PC-3 (cell line): ENCODE measurements around the gene CPN2. TPM values are rescaled to one million over a fixed set of nuclear protein-coding genes. Genes with fewer than 3 reads are reported as not detected.

Source experiments
- ATAC-seq: fragments of 200-7000 bp; cut with Tn5 transposase; 2 replicates; pipeline ENCODE4 v1.9.1; 2020; ENCODE audit warnings: mild to moderate bottlenecking, moderate library complexity
- BruUV-seq: library from RNA; stranded (reverse); fragments of 400-500 nt; replicated peaks from 2 replicates; lab custom pipeline; 2021; lab: Mats Ljungman, UMichigan
- CTCF ChIA-PET: fragments of 300-600 bp; sonication (Branson Sonifier 250); formaldehyde crosslinking; loops from one replicate; lab custom pipeline; 2022; ENCODE audit warnings: antibody characterized with exemption; lab: Charles Lee
- POLR2A ChIA-PET: fragments of 300-600 bp; sonication (Branson Sonifier 250); formaldehyde crosslinking; loops from one replicate; lab custom pipeline; 2022; ENCODE audit warnings: antibody characterized with exemption; ENCODE audit not compliant: unreplicated experiment; lab: Charles Lee
- DNase-seq: peaks from one replicate; pipeline ENCODE4 v3.0.0-alpha.2; 2015
- H2AFZ ChIP-seq: fragments of 300-600 bp; sonication (generic); 2 replicates; pipeline ENCODE4 v1.6.0; 2016; ENCODE audit warnings: antibody characterized with exemption, low read length
- H3F3A ChIP-seq: fragments of 300-600 bp; sonication (generic); one replicate; pipeline ENCODE4 v1.6.0; 2017; ENCODE audit warnings: antibody characterized with exemption, low read length, control low read depth, mild to moderate bottlenecking; ENCODE audit not compliant: unreplicated experiment
- H3K27ac ChIP-seq: fragments of 300-600 bp; sonication (generic); 2 replicates; pipeline ENCODE4 v1.5.1; 2016; ENCODE audit warnings: mild to moderate bottlenecking, low read length
- H3K27me3 ChIP-seq: fragments of 300-600 bp; sonication (generic); 2 replicates; pipeline ENCODE4 v1.6.1; 2016; ENCODE audit warnings: low read length, mixed read lengths
- H3K36me3 ChIP-seq: fragments of 300-600 bp; sonication (generic); 2 replicates; pipeline ENCODE4 v1.6.1; 2016; ENCODE audit warnings: low read depth, mixed run types, low read length, mixed read lengths
- H3K4me1 ChIP-seq: fragments of 300-600 bp; sonication (generic); 2 replicates; pipeline ENCODE4 v1.5.1; 2016; ENCODE audit warnings: low read length; ENCODE audit not compliant: insufficient read depth
- H3K4me2 ChIP-seq: fragments of 300-600 bp; sonication (generic); 2 replicates; pipeline ENCODE4 v1.6.0; 2016; ENCODE audit warnings: low read length
- H3K4me3 ChIP-seq: fragments of 300-600 bp; sonication (generic); 2 replicates; pipeline ENCODE4 v1.5.1; 2016; ENCODE audit warnings: mild to moderate bottlenecking, low read length, mixed read lengths
- H3K79me2 ChIP-seq: fragments of 300-600 bp; sonication (generic); 2 replicates; pipeline ENCODE4 v1.6.1; 2017; ENCODE audit warnings: low read length, mixed read lengths
- H3K9ac ChIP-seq: fragments of 300-600 bp; sonication (generic); 2 replicates; pipeline ENCODE4 v1.6.0; 2016; ENCODE audit warnings: mild to moderate bottlenecking, low read length
- H3K9me2 ChIP-seq: fragments of 300-600 bp; sonication (generic); replicated peaks from 2 replicates; pipeline ENCODE4 v1.6.1; 2016; ENCODE audit warnings: mixed run types, low read length, mixed read lengths
- H3K9me3 ChIP-seq: fragments of 300-600 bp; sonication (generic); 2 replicates; pipeline ENCODE4 v1.6.1; 2016; ENCODE audit warnings: low read length, mixed read lengths
- H4K20me1 ChIP-seq: fragments of 300-600 bp; sonication (generic); 2 replicates; pipeline ENCODE4 v1.6.1; 2016; ENCODE audit warnings: low read length, mixed read lengths
- CTCF ChIP-seq: fragments of 300-600 bp; sonication (generic); conservative IDR thresholded peaks from 2 replicates; pipeline ENCODE4 v1.5.1; 2017; ENCODE audit warnings: antibody characterized with exemption, low read depth, mild to moderate bottlenecking, low read length
- EZH2 ChIP-seq: fragments of 300-600 bp; sonication (generic); IDR thresholded peaks from one replicate; pipeline ENCODE4 v1.6.1; 2017; ENCODE audit warnings: antibody characterized with exemption, mild to moderate bottlenecking, low read length; ENCODE audit not compliant: unreplicated experiment
- EZH2phosphoT487 ChIP-seq: fragments of 300-600 bp; sonication (generic); IDR thresholded peaks from 2 replicates; pipeline ENCODE4 v1.6.1; 2018; ENCODE audit warnings: mild to moderate bottlenecking, antibody characterized with exemption, low read length, borderline replicate concordance
- intact Hi-C: fragments of 100-400 bp; cut with micrococcal nuclease; formaldehyde crosslinking; loops from 2 replicates; pipeline ENCODE4 v1.9.0; 2023
- total RNA-seq: library from RNA; depleted of rRNA; stranded (reverse); fragments of >200 nt; gene quantifications from 2 replicates; pipeline ENCODE4 v1.2.3, GENCODE V29; 2014

Gene CPN2
- total RNA-seq, 1 experiment from 2014 or later: 0.07 TPM

- H2AFZ ChIP-seq: no peak overlapping the region
- no peaks in the 10 kb centered on the region for H3K36me3 ChIP-seq
- no peak for ATAC-seq
- POLR2A ChIA-PET: no interaction called here
- CTCF ChIA-PET: no interaction called here
- H3K4me3 ChIP-seq: no peak overlapping the region
- DNase-seq: no peak
- H3F3A ChIP-seq: no peaks in the 10 kb centered on the region
- H3K27ac ChIP-seq: no peak overlapping the region
- no peak overlapping the region for H3K9ac ChIP-seq
- H3K9me2 ChIP-seq: no peaks in the 10 kb centered on the region
- no peak for TF ChIP-seq EZH2phosphoT487
- no peak for TF ChIP-seq EZH2
- H3K9me3 ChIP-seq: no peaks in the 10 kb centered on the region
- H3K79me2 ChIP-seq: no peaks in the 10 kb centered on the region
- H4K20me1 ChIP-seq: no peaks in the 10 kb centered on the region
- H3K4me2 ChIP-seq: no peak overlapping the region
- no TSS peak for BruUV-seq
- intact Hi-C loops: no loop called here
- H3K4me1 ChIP-seq: peaks cover 13% of the 10 kb centered on the region; the same call in 1 of the 2 replicates
- no peaks in the 10 kb centered on the region for H3K27me3 ChIP-seq
These were observed 17.1 kb upstream of the CPN2 start for GRCh38 chr3:194367992-194368841.

- H3K4me1 ChIP-seq: peaks cover 13% of the 10 kb centered on the region; the same call in 1 of the 2 replicates
- no peak overlapping the region for H2AFZ ChIP-seq
- H4K20me1 ChIP-seq: no peaks in the 10 kb centered on the region
- H3K27me3 ChIP-seq: no peaks in the 10 kb centered on the region
- H3K4me3 ChIP-seq: no peak overlapping the region
- H3K79me2 ChIP-seq: no peaks in the 10 kb centered on the region
- no peak overlapping the region for H3K27ac ChIP-seq
- no peak overlapping the region for H3K9ac ChIP-seq
- no peak overlapping the region for H3K4me2 ChIP-seq
- H3K9me2 ChIP-seq: no peaks in the 10 kb centered on the region
- no TSS peak for BruUV-seq
- ChIA-PET CTCF (no interaction called here), POLR2A (no interaction called here)
- H3K36me3 ChIP-seq: no peaks in the 10 kb centered on the region
- TF ChIP-seq EZH2: no peak
- TF ChIP-seq EZH2phosphoT487: no peak
- TF ChIP-seq CTCF: no peak
- intact Hi-C loops: no loop called here
- H3K9me3 ChIP-seq: no peaks in the 10 kb centered on the region
- H3F3A ChIP-seq: no peaks in the 10 kb centered on the region
- DNase-seq (no peak), ATAC-seq (no peak)
These were observed 14.9 kb upstream of the CPN2 start for GRCh38 chr3:194365978-194366490.

GRCh38 chr3:194365526-194365925 is 14.4 kb upstream of the CPN2 start:
- POLR2A ChIA-PET: no interaction called here
- TF ChIP-seq EZH2: no peak

More at GRCh38 chr3:194365526-194365925, 14.4 kb upstream of the CPN2 start:
- peaks cover 13% of the 10 kb centered on the region; the same call in 1 of the 2 replicates for H3K4me1 ChIP-seq
- no peak overlapping the region for H3K4me2 ChIP-seq
- ATAC-seq: no peak
- intact Hi-C loops: no loop called here
- no peaks in the 10 kb centered on the region for H3F3A ChIP-seq
- no peak overlapping the region for H3K9ac ChIP-seq
- H4K20me1 ChIP-seq: no peaks in the 10 kb centered on the region
- DNase-seq: no peak
- H3K9me3 ChIP-seq: no peaks in the 10 kb centered on the region
- no peak overlapping the region for H2AFZ ChIP-seq
- no TSS peak for BruUV-seq
- CTCF ChIA-PET: no interaction called here
- no peaks in the 10 kb centered on the region for H3K79me2 ChIP-seq
- no peaks in the 10 kb centered on the region for H3K36me3 ChIP-seq
- H3K4me3 ChIP-seq: no peak overlapping the region
- H3K27ac ChIP-seq: no peak overlapping the region
- H3K27me3 ChIP-seq: no peaks in the 10 kb centered on the region
- no peaks in the 10 kb centered on the region for H3K9me2 ChIP-seq
